Panc1 (cell line): ENCODE measurements around the gene TNRC6C. TPM values are rescaled to one million over a fixed set of nuclear protein-coding genes. Genes with fewer than 3 reads are reported as not detected.
A peak's percentile ranks its signal among the peaks of the same experiment; 100 is the strongest.

Experiments used
- ATAC-seq: fragments of 200-7000 bp; cut with Tn5 transposase; 2 replicates; pipeline ENCODE4 v1.9.1; 2020; ENCODE audit warnings: mild to moderate bottlenecking, moderate library complexity
- BruUV-seq: library from RNA; stranded (reverse); fragments of 400-500 nt; replicated peaks from 2 replicates; lab custom pipeline; 2021; lab: Mats Ljungman, UMichigan
- CTCF ChIA-PET: fragments of 300-600 bp; sonication (Branson Sonifier 250); formaldehyde crosslinking; loops from one replicate; lab custom pipeline; 2022; ENCODE audit warnings: antibody characterized with exemption; lab: Charles Lee
- POLR2A ChIA-PET: fragments of 300-600 bp; sonication (Branson Sonifier 250); formaldehyde crosslinking; loops from one replicate; lab custom pipeline; 2022; ENCODE audit warnings: antibody characterized with exemption; lab: Charles Lee
- DNase-seq: peaks from one replicate; pipeline ENCODE4 v3.0.0-alpha.2; 2010; ENCODE audit warnings: low read depth, low spot score
- H3K27ac ChIP-seq: 2 replicates; pipeline ENCODE4 v1.5.1; 2011; ENCODE audit warnings: mild to moderate bottlenecking, low read length, inconsistent platforms
- H3K27me3 ChIP-seq: fragments of 200-500 bp; sonication (Bioruptor generic); 2 replicates; pipeline ENCODE4 v1.6.0; 2014; ENCODE audit warnings: low read length, inconsistent platforms; ENCODE audit not compliant: control insufficient read depth, insufficient read depth
- H3K36me3 ChIP-seq: fragments of 200-500 bp; sonication (Bioruptor generic); 2 replicates; pipeline ENCODE4 v1.5.1; 2014; ENCODE audit warnings: inconsistent platforms, mild to moderate bottlenecking, low read length, moderate library complexity; ENCODE audit not compliant: control insufficient read depth, insufficient read depth
- H3K4me1 ChIP-seq: 2 replicates; pipeline ENCODE4 v1.5.1; 2011; ENCODE audit warnings: inconsistent platforms, mild to moderate bottlenecking, low read length, moderate library complexity; ENCODE audit not compliant: control insufficient read depth, insufficient read depth
- H3K4me3 ChIP-seq, 2 experiments: 2 replicates each; pipeline ENCODE4 v1.5.1; 2011 to 2012; ENCODE audit warnings: low read depth in 2 of 2, low read length in 2 of 2, mild to moderate bottlenecking in 2 of 2, inconsistent platforms in 1 of 2, moderate library complexity in 1 of 2
- H3K9me3 ChIP-seq: fragments of 200-500 bp; sonication (Bioruptor generic); 2 replicates; pipeline ENCODE4 v1.5.1; 2014; ENCODE audit warnings: low read depth, mild to moderate bottlenecking, inconsistent platforms, low read length, moderate library complexity; ENCODE audit not compliant: control insufficient read depth, insufficient read depth
- CTCF ChIP-seq: fragments of 450-650 bp; IDR thresholded peaks from 2 replicates; pipeline ENCODE4 v1.5.1; 2017; ENCODE audit warnings: mild to moderate bottlenecking
- POLR2AphosphoS5 ChIP-seq: IDR thresholded peaks from 2 replicates; pipeline ENCODE4 v1.6.1; 2012; ENCODE audit warnings: mild to moderate bottlenecking, low read depth, low read length, moderate library complexity
- REST ChIP-seq, 2 experiments: IDR thresholded peaks; 2 replicates each; pipeline ENCODE4 v1.6.1; 2011 to 2012; ENCODE audit warnings: low read depth in 2 of 2, control low read depth in 1 of 2, low read length in 1 of 2, mild to moderate bottlenecking in 1 of 2, moderate library complexity in 1 of 2; ENCODE audit not compliant: insufficient read depth in 1 of 2
- SIN3A ChIP-seq: IDR thresholded peaks from 2 replicates; pipeline ENCODE4 v1.6.1; 2012; ENCODE audit warnings: low read depth, mild to moderate bottlenecking, low read length, moderate library complexity, borderline replicate concordance; ENCODE audit not compliant: insufficient read depth
- TCF7L2 ChIP-seq: IDR thresholded peaks from 2 replicates; pipeline ENCODE4 v1.6.1; 2011; ENCODE audit warnings: mild to moderate bottlenecking, low read depth, low read length, inconsistent platforms
- in situ Hi-C: cut with HindIII; loops from 2 replicates; pipeline ENCODE4 v1.10.0; 2016; ENCODE audit warnings: low sequenced_read_pairs, low pct_unique_long_range_greater_than_20kb
- intact Hi-C: fragments of 100-400 bp; cut with micrococcal nuclease; formaldehyde crosslinking; loops from one replicate; pipeline ENCODE4 v1.10.0; 2022; ENCODE audit not compliant: unreplicated experiment
- total RNA-seq: library from RNA; stranded (reverse); gene quantifications from one replicate; pipeline ENCODE4 v1.2.1, GENCODE V29; 2021; ENCODE audit not compliant: unreplicated experiment

The TNRC6C gene
- total RNA-seq, 1 experiment from 2014 or later, result 10.1 TPM

GRCh38 chr17:78039581-78039980 is 81.1 kb downstream of the TNRC6C start:
- ChIA-PET CTCF (no interaction called here), POLR2A (no interaction called here)
- Histone ChIP-seq H3K4me1 (no peaks in the 10 kb centered on the region), H3K27me3 (no peaks in the 10 kb centered on the region), H3K9me3 (no peaks in the 10 kb centered on the region), H3K36me3 (no peaks in the 10 kb centered on the region), H3K4me3 (no peak overlapping the region), H3K27ac (no peak overlapping the region)
- TF ChIP-seq POLR2AphosphoS5 (no peak), TCF7L2 (no peak), CTCF (no peak), SIN3A (no peak), REST (IDR thresholded peaks at IDR 0.05; ENCODE audit: insufficient read depth in 1 of 2, low read depth in 2 of 2, low read length in 1 of 2) (no peak)
- BruUV-seq, result no TSS peak
- no peak for ATAC-seq
- DNase-seq, result no peak
- in situ Hi-C loops, result no loop called here
- intact Hi-C loops, result no loop called here

- ChIA-PET CTCF (no interaction called here), POLR2A (no interaction called here)
- Histone ChIP-seq H3K27me3 (no peaks in the 10 kb centered on the region), H3K27ac (no peak overlapping the region), H3K36me3 (no peaks in the 10 kb centered on the region), H3K9me3 (no peaks in the 10 kb centered on the region), H3K4me1 (no peaks in the 10 kb centered on the region), H3K4me3 (peak overlapping the region in 1 of 2 experiments; percentile 27; a peak in 1 of 4 replicates)
- TF ChIP-seq POLR2AphosphoS5 (no peak), SIN3A (no peak), CTCF (no peak), TCF7L2 (no peak), REST (IDR thresholded peaks at IDR 0.05; ENCODE audit: insufficient read depth in 1 of 2, low read depth in 2 of 2, low read length in 1 of 2) (no peak)
- no TSS peak for BruUV-seq
- intact Hi-C loops, result no loop called here
- in situ Hi-C loops, result no loop called here
- DNase-seq (no peak), ATAC-seq (no peak)
Measured at GRCh38 chr17:78040440-78041385, 82.2 kb downstream of the TNRC6C start.
